Panc1 (cell line): ENCODE results near the gene SH2D1B. TPM values are rescaled to one million over a fixed set of nuclear protein-coding genes. Genes with fewer than 3 reads are reported as not detected.
A peak's percentile ranks its signal among the peaks of the same experiment; 100 is the strongest.

Experiments used
- ATAC-seq: fragments of 200-7000 bp; cut with Tn5 transposase; 2 replicates; pipeline ENCODE4 v1.9.1; 2020; ENCODE audit warnings: mild to moderate bottlenecking, moderate library complexity
- BruUV-seq: library from RNA; stranded (reverse); fragments of 400-500 nt; replicated peaks from 2 replicates; lab custom pipeline; 2021; lab: Mats Ljungman, UMichigan
- CTCF ChIA-PET: fragments of 300-600 bp; sonication (Branson Sonifier 250); formaldehyde crosslinking; loops from one replicate; lab custom pipeline; 2022; ENCODE audit warnings: antibody characterized with exemption; lab: Charles Lee
- POLR2A ChIA-PET: fragments of 300-600 bp; sonication (Branson Sonifier 250); formaldehyde crosslinking; loops from one replicate; lab custom pipeline; 2022; ENCODE audit warnings: antibody characterized with exemption; lab: Charles Lee
- DNase-seq: peaks from one replicate; pipeline ENCODE4 v3.0.0-alpha.2; 2010; ENCODE audit warnings: low read depth, low spot score
- H3K27ac ChIP-seq: 2 replicates; pipeline ENCODE4 v1.5.1; 2011; ENCODE audit warnings: mild to moderate bottlenecking, low read length, inconsistent platforms
- H3K27me3 ChIP-seq: fragments of 200-500 bp; sonication (Bioruptor generic); 2 replicates; pipeline ENCODE4 v1.6.0; 2014; ENCODE audit warnings: low read length, inconsistent platforms; ENCODE audit not compliant: control insufficient read depth, insufficient read depth
- H3K36me3 ChIP-seq: fragments of 200-500 bp; sonication (Bioruptor generic); 2 replicates; pipeline ENCODE4 v1.5.1; 2014; ENCODE audit warnings: inconsistent platforms, mild to moderate bottlenecking, low read length, moderate library complexity; ENCODE audit not compliant: control insufficient read depth, insufficient read depth
- H3K4me1 ChIP-seq: 2 replicates; pipeline ENCODE4 v1.5.1; 2011; ENCODE audit warnings: inconsistent platforms, mild to moderate bottlenecking, low read length, moderate library complexity; ENCODE audit not compliant: control insufficient read depth, insufficient read depth
- H3K4me3 ChIP-seq, 2 experiments: 2 replicates each; pipeline ENCODE4 v1.5.1; 2011 to 2012; ENCODE audit warnings: low read depth in 2 of 2, low read length in 2 of 2, mild to moderate bottlenecking in 2 of 2, inconsistent platforms in 1 of 2, moderate library complexity in 1 of 2
- H3K9me3 ChIP-seq: fragments of 200-500 bp; sonication (Bioruptor generic); 2 replicates; pipeline ENCODE4 v1.5.1; 2014; ENCODE audit warnings: low read depth, mild to moderate bottlenecking, inconsistent platforms, low read length, moderate library complexity; ENCODE audit not compliant: control insufficient read depth, insufficient read depth
- CTCF ChIP-seq: fragments of 450-650 bp; IDR thresholded peaks from 2 replicates; pipeline ENCODE4 v1.5.1; 2017; ENCODE audit warnings: mild to moderate bottlenecking
- POLR2AphosphoS5 ChIP-seq: IDR thresholded peaks from 2 replicates; pipeline ENCODE4 v1.6.1; 2012; ENCODE audit warnings: mild to moderate bottlenecking, low read depth, low read length, moderate library complexity
- SIN3A ChIP-seq: IDR thresholded peaks from 2 replicates; pipeline ENCODE4 v1.6.1; 2012; ENCODE audit warnings: low read depth, mild to moderate bottlenecking, low read length, moderate library complexity, borderline replicate concordance; ENCODE audit not compliant: insufficient read depth
- TCF7L2 ChIP-seq: IDR thresholded peaks from 2 replicates; pipeline ENCODE4 v1.6.1; 2011; ENCODE audit warnings: mild to moderate bottlenecking, low read depth, low read length, inconsistent platforms
- in situ Hi-C: cut with HindIII; loops from 2 replicates; pipeline ENCODE4 v1.10.0; 2016; ENCODE audit warnings: low sequenced_read_pairs, low pct_unique_long_range_greater_than_20kb
- intact Hi-C: fragments of 100-400 bp; cut with micrococcal nuclease; formaldehyde crosslinking; loops from one replicate; pipeline ENCODE4 v1.10.0; 2022; ENCODE audit not compliant: unreplicated experiment
- total RNA-seq: library from RNA; stranded (reverse); gene quantifications from one replicate; pipeline ENCODE4 v1.2.1, GENCODE V29; 2021; ENCODE audit not compliant: unreplicated experiment
- TF ChIP-seq, protein P1 (sequence below), 2 experiments: IDR thresholded peaks; 2 replicates each; pipeline ENCODE4 v1.6.1; 2011 to 2012; ENCODE audit warnings: low read depth in 2 of 2, control low read depth in 1 of 2, low read length in 1 of 2, mild to moderate bottlenecking in 1 of 2, moderate library complexity in 1 of 2; ENCODE audit not compliant: insufficient read depth in 1 of 2

SH2D1B gene
- total RNA-seq, 1 experiment from 2014 or later: not detected

DNA sequence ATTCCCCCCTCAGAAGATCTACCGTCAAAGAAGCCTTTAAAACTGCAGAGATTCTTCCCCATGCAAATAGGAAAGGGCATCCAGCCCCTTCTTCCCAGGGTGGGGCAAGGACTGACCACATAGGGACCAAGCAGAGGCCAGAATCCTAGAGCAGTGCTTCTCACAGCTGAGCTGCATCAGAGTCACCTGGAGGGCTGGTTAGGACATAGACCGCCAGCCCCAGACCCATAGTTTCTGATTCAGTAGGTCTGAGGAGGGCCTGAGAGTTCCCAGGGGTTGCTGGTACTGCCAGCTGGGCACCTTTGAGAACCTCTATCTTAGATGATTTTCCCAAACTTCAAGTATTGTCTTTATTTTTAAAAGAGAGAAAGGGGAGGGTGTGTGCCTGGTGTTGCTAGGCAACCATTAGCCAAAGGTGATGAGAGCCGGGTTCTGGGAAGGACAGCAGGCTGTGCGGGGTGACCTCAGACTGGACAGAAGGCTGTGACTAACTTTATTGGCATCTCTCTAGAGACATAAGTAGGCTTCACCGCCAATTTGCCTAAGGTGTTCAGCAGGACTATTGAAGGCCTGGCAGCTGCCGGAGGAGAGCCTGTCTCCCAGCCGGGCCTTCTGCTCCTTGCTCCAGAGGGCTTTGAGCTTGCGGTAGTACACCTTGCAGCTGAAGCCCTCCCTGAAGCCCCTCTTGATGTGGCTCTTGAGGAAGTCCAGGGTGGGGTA is 38.2 kb downstream of the SH2D1B start:
- Histone ChIP-seq H3K9me3 (no peaks in the 10 kb centered on the region), H3K27me3 (no peaks in the 10 kb centered on the region), H3K36me3 (no peaks in the 10 kb centered on the region), H3K27ac (no peak overlapping the region), H3K4me1 (no peaks in the 10 kb centered on the region), H3K4me3 (no peak overlapping the region)
- BruUV-seq: no TSS peak
- intact Hi-C loops: no loop called here
- in situ Hi-C loops: no loop called here
- CTCF ChIA-PET: interaction anchor here (0.7 kb wide), 1 partner anchor 422 kb away, joined by 3 read pairs; no protein-coding TSS in a partner anchor
- POLR2A ChIA-PET: interaction anchor here (0.5 kb wide), 1 partner anchor 518 kb away, joined by 3 read pairs; no protein-coding TSS in a partner anchor
- TF ChIP-seq CTCF (no peak), TCF7L2 (no peak), SIN3A (no peak), POLR2AphosphoS5 (no peak)
- TF ChIP-seq, protein P1, sequence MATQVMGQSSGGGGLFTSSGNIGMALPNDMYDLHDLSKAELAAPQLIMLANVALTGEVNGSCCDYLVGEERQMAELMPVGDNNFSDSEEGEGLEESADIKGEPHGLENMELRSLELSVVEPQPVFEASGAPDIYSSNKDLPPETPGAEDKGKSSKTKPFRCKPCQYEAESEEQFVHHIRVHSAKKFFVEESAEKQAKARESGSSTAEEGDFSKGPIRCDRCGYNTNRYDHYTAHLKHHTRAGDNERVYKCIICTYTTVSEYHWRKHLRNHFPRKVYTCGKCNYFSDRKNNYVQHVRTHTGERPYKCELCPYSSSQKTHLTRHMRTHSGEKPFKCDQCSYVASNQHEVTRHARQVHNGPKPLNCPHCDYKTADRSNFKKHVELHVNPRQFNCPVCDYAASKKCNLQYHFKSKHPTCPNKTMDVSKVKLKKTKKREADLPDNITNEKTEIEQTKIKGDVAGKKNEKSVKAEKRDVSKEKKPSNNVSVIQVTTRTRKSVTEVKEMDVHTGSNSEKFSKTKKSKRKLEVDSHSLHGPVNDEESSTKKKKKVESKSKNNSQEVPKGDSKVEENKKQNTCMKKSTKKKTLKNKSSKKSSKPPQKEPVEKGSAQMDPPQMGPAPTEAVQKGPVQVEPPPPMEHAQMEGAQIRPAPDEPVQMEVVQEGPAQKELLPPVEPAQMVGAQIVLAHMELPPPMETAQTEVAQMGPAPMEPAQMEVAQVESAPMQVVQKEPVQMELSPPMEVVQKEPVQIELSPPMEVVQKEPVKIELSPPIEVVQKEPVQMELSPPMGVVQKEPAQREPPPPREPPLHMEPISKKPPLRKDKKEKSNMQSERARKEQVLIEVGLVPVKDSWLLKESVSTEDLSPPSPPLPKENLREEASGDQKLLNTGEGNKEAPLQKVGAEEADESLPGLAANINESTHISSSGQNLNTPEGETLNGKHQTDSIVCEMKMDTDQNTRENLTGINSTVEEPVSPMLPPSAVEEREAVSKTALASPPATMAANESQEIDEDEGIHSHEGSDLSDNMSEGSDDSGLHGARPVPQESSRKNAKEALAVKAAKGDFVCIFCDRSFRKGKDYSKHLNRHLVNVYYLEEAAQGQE (IDR thresholded peaks at IDR 0.05; ENCODE audit: insufficient read depth in 1 of 2, low read depth in 2 of 2, low read length in 1 of 2): no peak
- peak; percentile 46; the same call in 1 of the 2 replicates for ATAC-seq
- no peak for DNase-seq

DNA sequence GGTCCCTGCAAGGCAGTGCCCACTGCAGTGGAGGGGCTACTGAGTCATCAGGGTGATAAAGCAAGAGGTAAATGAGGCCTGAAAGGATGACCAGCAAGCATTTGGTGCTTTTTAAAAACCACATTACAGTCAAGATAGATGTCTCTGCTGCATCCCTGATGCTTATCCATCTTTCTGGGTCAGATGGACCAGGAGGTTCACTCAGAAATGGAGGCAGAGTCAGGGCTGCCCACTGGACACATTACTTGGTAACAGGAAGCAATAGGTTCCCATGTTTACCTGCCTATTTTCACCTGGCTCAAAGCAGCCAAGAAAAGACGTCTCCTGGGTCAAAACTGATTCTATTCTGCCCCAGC is 38.9 kb downstream of the SH2D1B start:
- Histone ChIP-seq H3K36me3 (no peaks in the 10 kb centered on the region), H3K27ac (no peak overlapping the region), H3K9me3 (no peaks in the 10 kb centered on the region), H3K4me1 (no peaks in the 10 kb centered on the region), H3K27me3 (no peaks in the 10 kb centered on the region), H3K4me3 (no peak overlapping the region)
- no peak for DNase-seq
- ATAC-seq: no peak
- no TSS peak for BruUV-seq
- ChIA-PET POLR2A (no interaction called here), CTCF (interaction anchor here (0.7 kb wide), 1 partner anchor 421 kb away, joined by 3 read pairs; no protein-coding TSS in a partner anchor)
- no peak for TF ChIP-seq POLR2AphosphoS5
- no peak for TF ChIP-seq TCF7L2
- TF ChIP-seq, protein P1 (IDR thresholded peaks at IDR 0.05; ENCODE audit: insufficient read depth in 1 of 2, low read depth in 2 of 2, low read length in 1 of 2): no peak
- TF ChIP-seq SIN3A: no peak
- TF ChIP-seq CTCF: no peak
- intact Hi-C loops: no loop called here
- in situ Hi-C loops: no loop called here
